ENCODE measurements around the gene AGBL1. TPM values are rescaled to one million over a fixed set of nuclear protein-coding genes. Genes with fewer than 3 reads are reported as not detected.

Gene AGBL1
- polyA plus RNA-seq, 1 experiment, result not detected

DNA sequence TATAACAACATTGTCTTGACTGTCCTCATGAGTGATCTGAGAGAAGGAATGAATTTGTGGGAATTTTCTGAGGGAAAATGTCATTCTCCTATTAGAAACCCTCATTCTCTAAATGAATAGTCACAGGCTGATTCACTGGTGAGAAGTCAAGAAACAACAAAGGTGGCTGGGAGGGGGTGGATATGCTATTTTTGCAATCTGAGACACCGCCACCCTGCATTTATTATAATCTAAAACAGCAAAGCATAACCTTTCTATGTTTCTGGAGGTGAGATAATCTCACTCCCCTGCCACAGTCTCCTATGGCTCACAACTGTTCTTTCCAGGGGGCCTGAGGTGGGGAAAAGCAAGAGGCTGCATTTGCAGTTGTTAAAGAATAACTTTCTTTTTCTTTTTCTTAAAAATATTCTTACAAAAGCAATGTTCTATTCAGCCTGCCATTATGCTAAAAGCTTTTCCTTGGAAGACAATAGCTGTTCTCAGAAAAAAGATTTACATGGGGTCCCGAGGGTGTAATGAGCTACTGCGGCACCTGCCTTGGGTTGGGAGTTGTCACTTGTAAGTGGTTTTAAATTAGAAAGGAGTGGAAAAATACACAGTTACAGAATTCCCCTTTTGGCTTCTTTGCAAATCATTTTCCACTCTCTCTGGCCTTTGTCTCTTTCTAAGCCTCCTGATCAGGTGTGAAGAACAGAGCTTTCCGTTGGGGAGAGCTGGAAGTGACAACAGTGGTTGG is 220.9 kb downstream of the AGBL1 start:
- ChIA-PET CTCF (no interaction called here), POLR2A (no interaction called here)
- DNase-seq (ENCODE audit: low read depth, low spot score), result no peak
- TF ChIP-seq, protein P1, sequence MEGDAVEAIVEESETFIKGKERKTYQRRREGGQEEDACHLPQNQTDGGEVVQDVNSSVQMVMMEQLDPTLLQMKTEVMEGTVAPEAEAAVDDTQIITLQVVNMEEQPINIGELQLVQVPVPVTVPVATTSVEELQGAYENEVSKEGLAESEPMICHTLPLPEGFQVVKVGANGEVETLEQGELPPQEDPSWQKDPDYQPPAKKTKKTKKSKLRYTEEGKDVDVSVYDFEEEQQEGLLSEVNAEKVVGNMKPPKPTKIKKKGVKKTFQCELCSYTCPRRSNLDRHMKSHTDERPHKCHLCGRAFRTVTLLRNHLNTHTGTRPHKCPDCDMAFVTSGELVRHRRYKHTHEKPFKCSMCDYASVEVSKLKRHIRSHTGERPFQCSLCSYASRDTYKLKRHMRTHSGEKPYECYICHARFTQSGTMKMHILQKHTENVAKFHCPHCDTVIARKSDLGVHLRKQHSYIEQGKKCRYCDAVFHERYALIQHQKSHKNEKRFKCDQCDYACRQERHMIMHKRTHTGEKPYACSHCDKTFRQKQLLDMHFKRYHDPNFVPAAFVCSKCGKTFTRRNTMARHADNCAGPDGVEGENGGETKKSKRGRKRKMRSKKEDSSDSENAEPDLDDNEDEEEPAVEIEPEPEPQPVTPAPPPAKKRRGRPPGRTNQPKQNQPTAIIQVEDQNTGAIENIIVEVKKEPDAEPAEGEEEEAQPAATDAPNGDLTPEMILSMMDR (IDR thresholded peaks at IDR 0.05; ENCODE audit: low read depth, low read length), result no peak
- H3K27ac ChIP-seq (ENCODE audit: low read depth, low read length), result no peak overlapping the region
- H3K4me3 ChIP-seq (ENCODE audit: low read depth, low read length), result no peak overlapping the region
- no peaks in the 10 kb centered on the region for H3K27me3 ChIP-seq (ENCODE audit: control insufficient read depth, insufficient read depth, low read length)
- no peaks in the 10 kb centered on the region; the same call in 1 of the 2 replicates for H3K9me3 ChIP-seq (ENCODE audit: control insufficient read depth, insufficient read depth, low read length)

DNA sequence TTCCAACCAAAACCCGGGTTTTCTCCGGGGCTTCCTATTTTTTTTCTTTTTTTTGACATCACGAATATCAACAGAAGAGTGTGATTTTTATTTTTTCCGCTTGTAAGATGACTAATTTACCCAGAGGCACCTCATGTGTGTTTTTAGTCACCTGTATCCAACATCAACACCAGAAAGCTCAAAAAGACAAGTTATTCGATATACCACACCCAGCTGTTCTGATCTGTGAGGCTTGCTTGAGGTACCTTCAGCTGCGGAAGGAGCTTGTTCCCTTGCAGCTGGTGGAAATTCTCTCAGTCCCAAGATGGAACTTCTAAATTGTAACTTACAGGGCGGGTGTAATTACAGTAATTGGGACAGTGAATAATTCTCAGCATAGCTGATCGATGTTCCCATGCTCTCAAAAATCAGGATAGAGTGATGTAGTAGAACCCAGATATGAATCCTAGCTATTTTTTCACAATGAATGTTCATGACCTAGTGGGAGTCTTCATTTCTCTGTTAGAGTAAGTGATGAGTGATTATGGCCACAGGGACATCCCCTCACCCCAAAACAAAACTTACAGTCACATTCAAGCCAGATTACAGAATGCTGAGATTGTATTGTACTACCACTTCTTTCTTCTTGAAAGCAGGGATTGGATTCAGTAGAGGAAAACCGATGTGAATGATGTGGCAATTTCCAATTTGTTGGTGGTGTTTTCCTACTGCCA is 232.1 kb downstream of the AGBL1 start:
- H3K4me3 ChIP-seq (ENCODE audit: low read depth, low read length), result no peak overlapping the region

DNA sequence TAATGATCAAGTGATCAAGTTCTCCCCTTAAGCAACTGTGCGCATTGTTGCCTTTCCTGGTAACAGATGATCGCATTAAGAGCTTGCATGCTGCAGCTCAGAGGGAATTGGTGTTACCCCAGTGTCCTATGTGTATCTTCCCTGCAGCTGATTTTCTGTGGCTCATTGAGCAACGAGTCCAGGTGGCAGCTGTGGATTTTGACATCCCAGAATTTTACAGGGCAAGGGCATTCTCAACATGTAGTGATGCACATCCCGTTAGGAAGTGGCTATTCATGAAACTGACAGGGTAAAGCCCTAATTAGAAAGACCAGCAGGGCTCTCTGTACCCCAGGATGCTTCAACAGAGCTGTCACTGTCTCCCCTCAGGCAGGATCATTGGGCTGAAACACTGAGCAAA is 232.8 kb downstream of the AGBL1 start:
- Histone ChIP-seq H3K4me3 (ENCODE audit: low read depth, low read length) (no peak overlapping the region), H3K9me3 (ENCODE audit: control insufficient read depth, insufficient read depth, low read length) (peaks cover 26% of the 10 kb centered on the region), H3K27me3 (ENCODE audit: control insufficient read depth, insufficient read depth, low read length) (no peaks in the 10 kb centered on the region), H3K27ac (ENCODE audit: low read depth, low read length) (no peak overlapping the region)
- CTCF ChIA-PET, result no interaction called here
- TF ChIP-seq, protein P1 (IDR thresholded peaks at IDR 0.05; ENCODE audit: low read depth, low read length), result no peak
- POLR2A ChIA-PET, result no interaction called here
- DNase-seq (ENCODE audit: low read depth, low spot score), result no peak

More for the DNA sequence above, 232.1 kb downstream of the AGBL1 start:
- no peaks in the 10 kb centered on the region for H3K27me3 ChIP-seq (ENCODE audit: control insufficient read depth, insufficient read depth, low read length)
- DNase-seq (ENCODE audit: low read depth, low spot score), result no peak
- H3K9me3 ChIP-seq (ENCODE audit: control insufficient read depth, insufficient read depth, low read length), result peaks cover 25% of the 10 kb centered on the region
- CTCF ChIA-PET, result no interaction called here
- POLR2A ChIA-PET, result no interaction called here
- no peak overlapping the region for H3K27ac ChIP-seq (ENCODE audit: low read depth, low read length)
- TF ChIP-seq, protein P1 (IDR thresholded peaks at IDR 0.05; ENCODE audit: low read depth, low read length), result no peak

DNA sequence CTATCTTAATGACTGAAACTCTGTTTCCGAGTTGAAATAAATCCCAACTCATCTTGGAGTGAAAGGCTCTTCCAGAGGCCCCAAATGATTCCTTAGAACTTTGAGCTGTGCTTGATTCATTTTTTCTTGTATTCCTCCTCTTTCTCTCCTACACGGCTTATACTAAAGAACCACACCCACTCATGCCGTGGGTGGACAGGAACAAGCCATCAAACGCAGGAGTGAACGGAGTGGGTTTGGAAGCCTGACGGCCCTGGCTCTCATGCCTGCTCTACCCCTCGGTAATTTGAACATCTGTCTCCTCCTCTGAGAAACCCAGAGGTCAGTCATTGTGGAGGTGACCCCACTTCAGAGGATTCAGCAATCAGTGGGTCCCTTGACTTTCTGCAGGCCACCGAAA is 236.5 kb downstream of the AGBL1 start:
- CTCF ChIA-PET, result no interaction called here

More for the DNA sequence above, 236.5 kb downstream of the AGBL1 start:
- H3K4me3 ChIP-seq (ENCODE audit: low read depth, low read length), result no peak overlapping the region
- H3K9me3 ChIP-seq (ENCODE audit: control insufficient read depth, insufficient read depth, low read length), result peaks cover 19% of the 10 kb centered on the region
- TF ChIP-seq, protein P1 (IDR thresholded peaks at IDR 0.05; ENCODE audit: low read depth, low read length), result no peak
- DNase-seq (ENCODE audit: low read depth, low spot score), result no peak
- POLR2A ChIA-PET, result no interaction called here
- no peak overlapping the region for H3K27ac ChIP-seq (ENCODE audit: low read depth, low read length)
- H3K27me3 ChIP-seq (ENCODE audit: control insufficient read depth, insufficient read depth, low read length), result no peaks in the 10 kb centered on the region
